Neural progenitor cell (in vitro differentiated cells): Measurements from ENCODE around the gene TACR1. TPM values are rescaled to one million over a fixed set of nuclear protein-coding genes. Genes with fewer than 3 reads are reported as not detected.

Experiments
- DNase-seq: peaks from one replicate; pipeline ENCODE4 v3.0.0-alpha.2; 2016; ENCODE audit warnings: low spot score
- H2AFZ ChIP-seq: fragments of 200-600 bp; sonication (generic); replicated peaks from 2 replicates; pipeline ENCODE4 v1.6.1; 2016; ENCODE audit warnings: antibody characterized with exemption
- H3F3A ChIP-seq: fragments of 200-600 bp; sonication (generic); 2 replicates; pipeline ENCODE4 v1.6.1; 2016; ENCODE audit warnings: antibody characterized with exemption, low read depth
- H3K27ac ChIP-seq: fragments of 200-600 bp; sonication (generic); 2 replicates; pipeline ENCODE4 v1.5.1; 2016; ENCODE audit warnings: mild to moderate bottlenecking
- H3K27me3 ChIP-seq: fragments of 200-600 bp; sonication (generic); 2 replicates; pipeline ENCODE4 v1.6.1; 2016; ENCODE audit warnings: mild to moderate bottlenecking, moderate library complexity
- H3K36me3 ChIP-seq: fragments of 200-600 bp; sonication (generic); 2 replicates; pipeline ENCODE4 v1.5.1; 2016
- H3K4me1 ChIP-seq: fragments of 200-600 bp; sonication (generic); 2 replicates; pipeline ENCODE4 v1.6.1; 2016; ENCODE audit warnings: mixed run types
- H3K4me2 ChIP-seq: fragments of 200-600 bp; sonication (generic); 2 replicates; pipeline ENCODE4 v1.6.1; 2016
- H3K4me3 ChIP-seq: fragments of 200-600 bp; sonication (generic); 2 replicates; pipeline ENCODE4 v1.5.1; 2016
- H3K79me2 ChIP-seq: fragments of 200-600 bp; sonication (generic); 2 replicates; pipeline ENCODE4 v1.6.1; 2016; ENCODE audit warnings: low read depth
- H3K9ac ChIP-seq: fragments of 200-600 bp; sonication (generic); 2 replicates; pipeline ENCODE4 v1.6.1; 2016
- H3K9me3 ChIP-seq: fragments of 200-600 bp; sonication (generic); 2 replicates; pipeline ENCODE4 v1.5.1; 2016; ENCODE audit warnings: low read depth
- H4K20me1 ChIP-seq: fragments of 200-600 bp; sonication (generic); 2 replicates; pipeline ENCODE4 v1.6.1; 2016; ENCODE audit warnings: low read depth
- H3K27ac Mint-ChIP-seq: 3 replicates; pipeline ENCODE4 v1.8.0; 2021; ENCODE audit warnings: mixed read lengths
- H3K27me3 Mint-ChIP-seq: 2 replicates; pipeline ENCODE4 v1.8.0; 2022; ENCODE audit warnings: low read depth, mild to moderate bottlenecking, inconsistent platforms, moderate library complexity, mixed read lengths; ENCODE audit not compliant: insufficient read depth
- H3K36me3 Mint-ChIP-seq: 3 replicates; pipeline ENCODE4 v1.8.0; 2021; ENCODE audit warnings: mixed read lengths
- H3K4me1 Mint-ChIP-seq: 3 replicates; pipeline ENCODE4 v1.8.0; 2021; ENCODE audit warnings: mixed read lengths
- H3K4me3 Mint-ChIP-seq: 3 replicates; pipeline ENCODE4 v1.8.0; 2021; ENCODE audit warnings: mild to moderate bottlenecking, moderate library complexity, mixed read lengths
- H3K9me3 Mint-ChIP-seq: 3 replicates; pipeline ENCODE4 v1.8.0; 2020; ENCODE audit warnings: mixed read lengths
- CTCF ChIP-seq: fragments of 200-600 bp; sonication (generic); IDR thresholded peaks from 2 replicates; pipeline ENCODE4 v1.5.1; 2017; ENCODE audit warnings: antibody characterized with exemption, mild to moderate bottlenecking
- EZH2 ChIP-seq: fragments of 200-600 bp; sonication (generic); IDR thresholded peaks from 2 replicates; pipeline ENCODE4 v1.6.1; 2017; ENCODE audit warnings: antibody characterized with exemption, mild to moderate bottlenecking, moderate library complexity
- EZH2phosphoT487 ChIP-seq: fragments of 200-600 bp; sonication (generic); IDR thresholded peaks from 2 replicates; pipeline ENCODE4 v1.6.1; 2017; ENCODE audit warnings: antibody characterized with exemption
- total RNA-seq: library from RNA; depleted of rRNA; stranded (reverse); fragments of >200 nt; gene quantifications from 2 replicates; pipeline ENCODE4 v1.2.3, GENCODE V29; 2015; ENCODE audit warnings: low replicate concordance

TACR1 gene
- total RNA-seq, 1 donor from 2014 or later: not detected

GRCh38 chr2:75243219-75243618 lies 43.9 kb upstream of the TACR1 start:
- H4K20me1 ChIP-seq: no peaks in the 10 kb centered on the region

GRCh38 chr2:75241696-75242095 lies 42.4 kb upstream of the TACR1 start:
- Histone ChIP-seq H4K20me1 (no peaks in the 10 kb centered on the region), H3K27me3 (no peaks in the 10 kb centered on the region), H3K4me1 (no peaks in the 10 kb centered on the region), H3K36me3 (no peaks in the 10 kb centered on the region), H3K9me3 (no peaks in the 10 kb centered on the region), H3K4me3 (no peak overlapping the region), H2AFZ (no peak overlapping the region), H3K79me2 (no peaks in the 10 kb centered on the region), H3K27ac (no peak overlapping the region), H3K4me2 (no peak overlapping the region), H3F3A (no peaks in the 10 kb centered on the region), H3K9ac (no peak overlapping the region)
- no peak for DNase-seq
- Mint-ChIP-seq H3K4me3 (no peak overlapping the region), H3K27me3 (no peaks in the 10 kb centered on the region), H3K4me1 (no peaks in the 10 kb centered on the region), H3K9me3 (peaks cover 20% of the 10 kb centered on the region), H3K27ac (no peak overlapping the region), H3K36me3 (no peaks in the 10 kb centered on the region)
- no peak for TF ChIP-seq EZH2phosphoT487
- TF ChIP-seq CTCF: peak; percentile 49

More at GRCh38 chr2:75243219-75243618, 43.9 kb upstream of the TACR1 start:
- no peak for TF ChIP-seq CTCF
- TF ChIP-seq EZH2: no peak
- no peak for TF ChIP-seq EZH2phosphoT487
- Histone ChIP-seq H3K27me3 (no peaks in the 10 kb centered on the region), H3K9me3 (no peaks in the 10 kb centered on the region), H2AFZ (no peak overlapping the region), H3K36me3 (no peaks in the 10 kb centered on the region), H3K4me3 (no peak overlapping the region), H3K4me2 (no peak overlapping the region), H3K4me1 (no peaks in the 10 kb centered on the region), H3K79me2 (no peaks in the 10 kb centered on the region), H3F3A (no peaks in the 10 kb centered on the region), H3K27ac (no peak overlapping the region), H3K9ac (no peak overlapping the region)
- DNase-seq: no peak
- H3K27ac Mint-ChIP-seq: no peak overlapping the region
- no peaks in the 10 kb centered on the region for H3K4me1 Mint-ChIP-seq
- no peaks in the 10 kb centered on the region for H3K27me3 Mint-ChIP-seq
- H3K9me3 Mint-ChIP-seq: peaks cover 20% of the 10 kb centered on the region
- no peaks in the 10 kb centered on the region for H3K36me3 Mint-ChIP-seq
- no peak overlapping the region for H3K4me3 Mint-ChIP-seq

- no peaks in the 10 kb centered on the region for H3K27me3 ChIP-seq
- no peak overlapping the region for H2AFZ ChIP-seq
- H3K4me3 ChIP-seq: no peak overlapping the region
- no peak overlapping the region for H3K4me3 Mint-ChIP-seq
- no peaks in the 10 kb centered on the region for H3K4me1 ChIP-seq
- no peaks in the 10 kb centered on the region for H3K4me1 Mint-ChIP-seq
- H3K36me3 ChIP-seq: no peaks in the 10 kb centered on the region
- H3K27me3 Mint-ChIP-seq: no peaks in the 10 kb centered on the region
- no peaks in the 10 kb centered on the region for H3K36me3 Mint-ChIP-seq
- no peak overlapping the region for H3K4me2 ChIP-seq
- H3K79me2 ChIP-seq: no peaks in the 10 kb centered on the region
- DNase-seq: no peak
- peaks cover 19% of the 10 kb centered on the region for H3K9me3 Mint-ChIP-seq
- TF ChIP-seq EZH2phosphoT487 (no peak), CTCF (no peak), EZH2 (no peak)
- no peak overlapping the region for H3K27ac ChIP-seq
- no peaks in the 10 kb centered on the region for H4K20me1 ChIP-seq
- H3K27ac Mint-ChIP-seq: no peak overlapping the region
- no peak overlapping the region for H3K9ac ChIP-seq
- H3K9me3 ChIP-seq: no peaks in the 10 kb centered on the region
- no peaks in the 10 kb centered on the region for H3F3A ChIP-seq
Measured at GRCh38 chr2:75238670-75239330, 39.5 kb upstream of the TACR1 start.
